Adipocyte (in vitro differentiated cells): Measurements from ENCODE around the gene PRKN.

ENCODE experiments used
- DNase-seq: peaks from one replicate; pipeline ENCODE4 v3.0.0-alpha.2; 2015; ENCODE audit warnings: low read depth
- H3K27me3 ChIP-seq: replicated peaks from 2 replicates; pipeline ENCODE4 v1.7.0; 2013; ENCODE audit warnings: mild to moderate bottlenecking, low read length, moderate library complexity; ENCODE audit not compliant: control insufficient read depth, insufficient read depth
- H3K36me3 ChIP-seq: 2 replicates; pipeline ENCODE4 v1.7.0; 2013; ENCODE audit warnings: low read length, mild to moderate bottlenecking, moderate library complexity; ENCODE audit not compliant: control insufficient read depth, insufficient read depth, severe bottlenecking
- H3K4me1 ChIP-seq: 2 replicates; pipeline ENCODE4 v1.7.0; 2013; ENCODE audit warnings: mild to moderate bottlenecking, low read length, moderate library complexity; ENCODE audit not compliant: control insufficient read depth, insufficient read depth
- H3K4me3 ChIP-seq: 2 replicates; pipeline ENCODE4 v1.7.0; 2013; ENCODE audit warnings: mild to moderate bottlenecking, low read length, moderate library complexity
- H3K9ac ChIP-seq: 2 replicates; pipeline ENCODE4 v1.7.0; 2013; ENCODE audit warnings: mild to moderate bottlenecking, low read length, moderate library complexity
- H3K9me3 ChIP-seq: 2 replicates; pipeline ENCODE4 v1.7.0; 2013; ENCODE audit warnings: mild to moderate bottlenecking, low read length, moderate library complexity; ENCODE audit not compliant: control insufficient read depth

PRKN gene

GRCh38 chr6:162179196-162179951 is 548.2 kb downstream of the PRKN start:
- Histone ChIP-seq H3K4me1 (peaks cover 4% of the 10 kb centered on the region), H3K27me3 (no peaks in the 10 kb centered on the region), H3K9me3 (no peaks in the 10 kb centered on the region), H3K36me3 (no peaks in the 10 kb centered on the region), H3K4me3 (no peak overlapping the region), H3K9ac (no peak overlapping the region)
- no peak for DNase-seq

DNA sequence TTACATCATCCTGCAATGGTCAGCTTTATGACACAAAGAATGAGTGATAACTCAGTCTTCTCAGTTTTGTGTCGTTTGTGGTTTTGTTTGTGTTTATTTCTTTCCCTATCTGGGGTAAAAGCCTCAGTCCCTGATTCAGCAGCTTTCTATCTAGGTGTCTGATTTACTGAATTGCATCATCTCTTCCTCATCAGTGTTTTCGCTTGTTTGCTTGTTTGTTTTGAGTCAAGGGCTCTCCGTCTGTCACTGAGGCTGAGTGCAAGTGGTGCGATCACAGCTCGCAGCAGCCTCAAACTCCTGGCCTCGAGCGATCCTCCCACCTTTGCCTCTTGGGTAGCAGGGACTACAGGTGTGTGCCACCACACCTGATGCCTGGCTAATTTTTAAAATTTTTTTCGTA is 548.9 kb downstream of the PRKN start:
- DNase-seq: no peak
- Histone ChIP-seq H3K36me3 (no peaks in the 10 kb centered on the region), H3K27me3 (no peaks in the 10 kb centered on the region), H3K9ac (no peak overlapping the region), H3K4me3 (no peak overlapping the region), H3K9me3 (no peaks in the 10 kb centered on the region), H3K4me1 (peaks cover 4% of the 10 kb centered on the region)

DNA sequence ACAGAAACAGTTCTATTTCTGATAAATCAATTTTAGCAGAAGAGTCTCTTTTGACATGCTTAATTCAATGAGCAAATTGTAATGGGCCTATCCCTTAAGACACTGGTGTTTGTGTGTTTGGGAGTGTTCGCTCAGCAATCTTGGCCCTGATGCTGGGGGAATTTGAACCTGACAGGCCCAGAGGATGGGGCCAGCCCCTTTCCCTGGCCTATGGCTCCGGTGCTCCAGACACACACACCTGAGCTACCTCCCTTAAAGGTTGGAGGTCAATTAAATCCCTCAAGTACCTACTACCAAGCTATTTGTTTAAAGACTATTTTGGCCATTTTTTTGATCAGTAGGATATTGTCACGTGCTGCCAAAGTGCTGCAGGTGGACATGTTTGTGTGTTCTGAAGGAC is 549.3 kb downstream of the PRKN start:
- H3K36me3 ChIP-seq: no peaks in the 10 kb centered on the region
- no peak overlapping the region for H3K9ac ChIP-seq
- no peak overlapping the region for H3K4me3 ChIP-seq
- H3K4me1 ChIP-seq: peaks cover 4% of the 10 kb centered on the region
- H3K27me3 ChIP-seq: no peaks in the 10 kb centered on the region
- H3K9me3 ChIP-seq: no peaks in the 10 kb centered on the region
- no peak for DNase-seq

DNA sequence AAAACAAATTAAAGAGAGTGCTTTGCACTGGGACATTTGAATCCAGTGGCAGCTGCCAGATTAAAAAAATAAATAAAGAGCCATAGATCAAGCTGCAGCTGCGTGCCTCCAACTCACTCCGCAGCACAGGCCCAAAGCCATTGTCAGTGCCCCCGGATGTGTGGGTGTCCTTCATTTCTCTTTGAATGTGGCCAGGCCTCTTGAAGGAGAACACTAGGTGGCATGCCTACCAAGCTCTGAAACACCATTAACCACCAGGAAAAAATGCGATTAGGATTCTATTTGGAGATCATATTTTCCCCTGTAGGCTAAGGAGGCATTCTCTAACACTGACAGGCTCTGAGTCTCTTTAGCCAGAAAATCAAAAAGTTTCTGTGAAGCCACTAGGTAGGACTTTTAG is 549.8 kb downstream of the PRKN start:
- H3K4me1 ChIP-seq: peaks cover 4% of the 10 kb centered on the region
- H3K9ac ChIP-seq: no peak overlapping the region
- no peak for DNase-seq
- no peaks in the 10 kb centered on the region for H3K36me3 ChIP-seq
- H3K4me3 ChIP-seq: no peak overlapping the region
- no peaks in the 10 kb centered on the region for H3K9me3 ChIP-seq
- no peaks in the 10 kb centered on the region for H3K27me3 ChIP-seq

GRCh38 chr6:162173466-162173865 is 554.1 kb downstream of the PRKN start:
- H3K9ac ChIP-seq: no peak overlapping the region
- no peaks in the 10 kb centered on the region for H3K27me3 ChIP-seq
- H3K4me1 ChIP-seq: no peaks in the 10 kb centered on the region
- H3K4me3 ChIP-seq: no peak overlapping the region
- H3K9me3 ChIP-seq: no peaks in the 10 kb centered on the region
- DNase-seq: no peak
- H3K36me3 ChIP-seq: no peaks in the 10 kb centered on the region

GRCh38 chr6:162165479-162165878 is 562.1 kb downstream of the PRKN start:
- Histone ChIP-seq H3K36me3 (no peaks in the 10 kb centered on the region), H3K27me3 (no peaks in the 10 kb centered on the region), H3K4me3 (no peak overlapping the region), H3K4me1 (no peaks in the 10 kb centered on the region), H3K9me3 (no peaks in the 10 kb centered on the region), H3K9ac (no peak overlapping the region)
- no peak for DNase-seq

DNA sequence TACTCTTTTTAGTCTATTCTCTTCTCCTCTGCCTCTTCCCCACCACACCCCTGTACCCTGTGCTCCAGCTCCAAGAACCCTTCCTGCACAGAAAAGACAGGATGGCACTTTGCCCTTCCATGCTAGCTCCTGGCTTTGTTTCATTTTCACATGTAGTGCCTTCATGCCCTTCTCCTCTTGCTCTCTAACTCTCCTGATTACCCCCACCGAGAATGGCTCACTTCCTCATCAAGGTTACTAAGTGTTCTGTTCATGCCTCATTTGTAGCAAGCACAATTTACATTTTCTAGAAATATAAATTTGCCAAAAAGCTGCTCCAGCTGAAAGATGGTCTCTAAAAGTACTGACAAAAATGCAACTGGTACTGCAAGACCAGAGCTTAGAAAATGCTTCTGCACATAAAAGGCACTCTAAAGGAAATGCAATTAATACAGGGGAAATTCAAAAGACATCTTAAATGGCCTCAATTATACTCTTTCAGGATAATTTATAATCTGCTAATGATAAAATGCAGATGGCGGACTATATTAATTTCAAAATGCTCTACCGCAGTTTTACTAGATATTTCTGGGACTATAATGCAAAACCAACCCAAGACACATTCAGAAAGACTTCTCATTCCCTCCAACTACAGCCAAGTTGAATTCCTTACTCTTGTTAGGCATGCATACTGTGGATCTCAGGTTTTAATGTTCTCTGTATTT is 570.2 kb downstream of the PRKN start:
- H3K4me3 ChIP-seq: no peak overlapping the region
- no peaks in the 10 kb centered on the region for H3K4me1 ChIP-seq
- DNase-seq: no peak
- H3K36me3 ChIP-seq: no peaks in the 10 kb centered on the region
- no peak overlapping the region for H3K9ac ChIP-seq
- no peaks in the 10 kb centered on the region for H3K9me3 ChIP-seq
- H3K27me3 ChIP-seq: no peaks in the 10 kb centered on the region

- Histone ChIP-seq H3K27me3 (no peaks in the 10 kb centered on the region), H3K9me3 (no peaks in the 10 kb centered on the region), H3K9ac (no peak overlapping the region), H3K36me3 (no peaks in the 10 kb centered on the region), H3K4me1 (peaks cover 11% of the 10 kb centered on the region), H3K4me3 (no peak overlapping the region)
- no peak for DNase-seq
Observed at GRCh38 chr6:162156146-162156545, 571.4 kb downstream of the PRKN start.

- Histone ChIP-seq H3K9me3 (no peaks in the 10 kb centered on the region), H3K36me3 (no peaks in the 10 kb centered on the region), H3K4me3 (no peak overlapping the region), H3K9ac (no peak overlapping the region), H3K4me1 (peaks cover 21% of the 10 kb centered on the region), H3K27me3 (no peaks in the 10 kb centered on the region)
- DNase-seq: no peak
Observed at GRCh38 chr6:162154930-162155329, 572.6 kb downstream of the PRKN start.

DNA sequence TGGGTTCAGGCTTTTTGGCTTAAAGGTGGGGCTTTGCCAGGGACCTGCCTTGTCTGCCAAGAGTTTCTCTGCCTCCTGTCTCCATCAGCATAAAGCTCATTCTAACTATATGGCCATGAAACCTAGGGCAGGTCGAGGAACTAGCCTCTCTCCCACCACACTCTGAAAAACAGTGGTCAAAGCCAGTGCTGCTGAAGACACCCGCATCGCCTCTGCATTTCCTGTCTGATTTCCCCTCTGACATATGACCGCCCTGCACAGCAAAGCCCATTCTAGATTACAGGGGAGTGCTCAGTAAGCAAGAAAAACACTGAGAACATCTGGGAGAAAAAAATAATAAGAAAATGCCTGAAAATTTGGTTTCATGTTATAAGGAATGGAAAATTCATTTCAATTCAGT is 573.6 kb downstream of the PRKN start:
- Histone ChIP-seq H3K9me3 (no peaks in the 10 kb centered on the region), H3K9ac (no peak overlapping the region), H3K4me3 (no peak overlapping the region), H3K4me1 (peaks cover 21% of the 10 kb centered on the region), H3K27me3 (no peaks in the 10 kb centered on the region), H3K36me3 (no peaks in the 10 kb centered on the region)
- no peak for DNase-seq

DNA sequence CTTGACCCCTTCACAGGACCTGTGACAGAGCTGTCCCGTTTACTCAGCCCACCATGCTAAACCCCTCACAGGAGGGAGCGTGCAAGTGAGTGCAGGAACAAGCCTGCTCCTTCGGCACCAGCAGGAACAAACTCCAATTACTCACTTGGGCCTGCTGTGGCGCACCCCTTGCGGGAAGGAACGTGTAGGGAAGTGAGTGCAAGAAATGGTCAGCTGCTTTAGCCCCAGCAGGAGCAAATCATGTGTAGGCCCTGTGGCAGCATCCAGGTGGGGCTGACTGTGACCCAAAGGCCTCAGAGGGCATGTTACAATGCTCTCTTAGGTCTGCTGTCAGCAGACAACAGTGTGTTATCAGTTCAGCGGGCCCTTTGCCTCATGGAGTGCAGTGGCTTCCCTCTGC is 574.4 kb downstream of the PRKN start:
- no peak overlapping the region for H3K4me3 ChIP-seq
- H3K4me1 ChIP-seq: peaks cover 21% of the 10 kb centered on the region
- no peak overlapping the region for H3K9ac ChIP-seq
- H3K9me3 ChIP-seq: no peaks in the 10 kb centered on the region
- H3K36me3 ChIP-seq: no peaks in the 10 kb centered on the region
- DNase-seq: no peak
- H3K27me3 ChIP-seq: no peaks in the 10 kb centered on the region
